ENCODE measurements around the gene SPEF2.

GRCh38 chr5:35626108-35626507 lies 8.4 kb downstream of the SPEF2 start:
- TF ChIP-seq, protein P1, sequence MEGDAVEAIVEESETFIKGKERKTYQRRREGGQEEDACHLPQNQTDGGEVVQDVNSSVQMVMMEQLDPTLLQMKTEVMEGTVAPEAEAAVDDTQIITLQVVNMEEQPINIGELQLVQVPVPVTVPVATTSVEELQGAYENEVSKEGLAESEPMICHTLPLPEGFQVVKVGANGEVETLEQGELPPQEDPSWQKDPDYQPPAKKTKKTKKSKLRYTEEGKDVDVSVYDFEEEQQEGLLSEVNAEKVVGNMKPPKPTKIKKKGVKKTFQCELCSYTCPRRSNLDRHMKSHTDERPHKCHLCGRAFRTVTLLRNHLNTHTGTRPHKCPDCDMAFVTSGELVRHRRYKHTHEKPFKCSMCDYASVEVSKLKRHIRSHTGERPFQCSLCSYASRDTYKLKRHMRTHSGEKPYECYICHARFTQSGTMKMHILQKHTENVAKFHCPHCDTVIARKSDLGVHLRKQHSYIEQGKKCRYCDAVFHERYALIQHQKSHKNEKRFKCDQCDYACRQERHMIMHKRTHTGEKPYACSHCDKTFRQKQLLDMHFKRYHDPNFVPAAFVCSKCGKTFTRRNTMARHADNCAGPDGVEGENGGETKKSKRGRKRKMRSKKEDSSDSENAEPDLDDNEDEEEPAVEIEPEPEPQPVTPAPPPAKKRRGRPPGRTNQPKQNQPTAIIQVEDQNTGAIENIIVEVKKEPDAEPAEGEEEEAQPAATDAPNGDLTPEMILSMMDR (optimal IDR thresholded peaks at IDR 0.05 in 1 of 3, IDR thresholded peaks at IDR 0.05 in 1 of 3, conservative IDR thresholded peaks at IDR 0.05 in 1 of 3; ENCODE audit: extremely low read depth in 1 of 3, insufficient read depth in 2 of 3, low read length in 3 of 3), result no peak
- no peak for TF ChIP-seq EZH2 (IDR thresholded peaks at IDR 0.05; ENCODE audit: low read length)
